GM10847 (cell line): ENCODE results near the gene KCNK5.

Source experiments
- POLR2A ChIP-seq: IDR thresholded peaks from 2 replicates; pipeline ENCODE4 v1.6.1; 2011; ENCODE audit not compliant: insufficient read length; ENCODE audit errors: extremely low read depth

KCNK5 gene

DNA sequence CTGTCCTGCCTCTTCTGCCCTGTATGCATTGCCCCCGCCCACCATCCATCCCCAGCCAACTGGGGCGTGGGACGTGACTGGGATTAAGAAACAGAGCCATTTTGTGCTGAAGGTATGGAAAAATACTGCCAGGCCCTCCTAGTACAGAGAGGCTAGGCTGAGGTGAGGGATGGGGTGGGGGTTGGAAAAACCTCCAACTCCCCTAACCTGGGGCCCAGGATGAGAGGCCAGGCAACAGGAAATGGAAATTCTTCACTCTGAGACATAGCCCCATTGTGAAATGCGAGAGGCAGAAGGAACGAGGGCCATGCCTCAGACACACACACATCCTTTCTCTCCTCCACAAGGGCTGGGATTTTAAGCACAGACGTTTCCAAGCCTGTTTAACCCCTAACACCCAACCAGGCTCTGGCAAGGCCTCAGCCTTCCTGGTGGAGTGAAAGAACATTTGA is 19.9 kb downstream of the KCNK5 start:
- no peak for TF ChIP-seq POLR2A

DNA sequence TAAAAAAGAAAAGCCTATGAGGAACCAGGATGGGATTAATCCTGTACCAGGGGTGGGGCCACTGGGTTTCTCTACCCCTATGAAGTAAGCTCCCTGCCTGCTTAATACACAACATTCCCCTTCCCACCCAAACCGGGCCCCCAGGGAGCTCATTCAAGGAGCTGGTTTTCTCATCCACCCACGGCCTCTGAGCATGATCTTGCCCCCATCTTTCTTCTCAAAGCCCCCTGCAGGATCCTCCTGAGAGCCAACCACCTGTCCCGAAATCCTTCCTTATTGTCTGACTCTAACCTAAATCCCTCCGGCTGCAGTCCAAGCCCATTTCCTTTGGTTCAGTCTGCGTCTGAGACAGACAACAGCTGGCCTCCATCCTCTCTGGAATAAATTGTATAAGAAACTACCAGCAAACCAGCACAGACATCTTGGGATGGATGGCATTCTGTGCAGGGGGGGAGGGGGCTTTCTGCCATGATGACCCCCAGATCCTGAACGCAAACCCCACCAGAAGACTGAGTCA is 21.0 kb downstream of the KCNK5 start:
- TF ChIP-seq POLR2A, result no peak

DNA sequence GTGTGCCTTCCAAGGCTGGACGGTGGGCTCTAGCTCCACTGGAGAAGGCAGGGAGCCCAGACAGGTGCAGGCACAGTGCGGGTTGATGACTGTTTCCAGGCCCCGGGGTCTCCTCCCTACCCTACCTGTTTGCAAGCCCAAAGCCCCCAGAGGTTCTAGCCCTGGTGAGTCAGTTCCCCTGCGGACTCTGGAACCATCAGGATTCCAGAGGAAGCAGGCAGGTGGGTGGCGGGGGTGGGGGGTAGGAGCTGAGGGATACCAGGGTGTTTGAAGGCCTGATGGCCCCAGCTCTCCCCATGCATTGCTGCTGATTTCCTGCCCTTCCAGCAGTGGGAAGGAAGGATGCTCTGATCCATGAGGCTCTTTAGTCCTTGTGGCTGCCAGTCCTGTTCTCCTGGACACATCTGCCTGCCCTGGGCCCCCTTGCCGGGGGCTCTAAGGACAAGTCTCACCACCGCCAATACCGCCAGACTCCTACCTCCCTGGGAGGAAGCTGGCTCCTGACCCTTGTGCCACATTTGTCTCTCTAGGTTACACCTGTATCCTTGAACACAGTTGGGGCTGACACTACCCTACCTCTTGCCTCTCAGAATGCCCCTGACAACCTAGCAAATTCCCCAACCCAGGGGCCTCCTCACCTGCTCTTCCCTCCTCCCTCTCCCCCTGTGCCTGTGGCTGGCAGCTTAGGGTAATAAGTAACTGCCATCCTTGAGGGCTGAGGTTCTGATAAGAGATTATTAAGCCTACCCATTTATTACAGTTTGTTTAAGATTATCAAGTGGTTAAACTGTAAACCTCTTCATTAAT is 21.7 kb downstream of the KCNK5 start:
- TF ChIP-seq POLR2A, result no peak

DNA sequence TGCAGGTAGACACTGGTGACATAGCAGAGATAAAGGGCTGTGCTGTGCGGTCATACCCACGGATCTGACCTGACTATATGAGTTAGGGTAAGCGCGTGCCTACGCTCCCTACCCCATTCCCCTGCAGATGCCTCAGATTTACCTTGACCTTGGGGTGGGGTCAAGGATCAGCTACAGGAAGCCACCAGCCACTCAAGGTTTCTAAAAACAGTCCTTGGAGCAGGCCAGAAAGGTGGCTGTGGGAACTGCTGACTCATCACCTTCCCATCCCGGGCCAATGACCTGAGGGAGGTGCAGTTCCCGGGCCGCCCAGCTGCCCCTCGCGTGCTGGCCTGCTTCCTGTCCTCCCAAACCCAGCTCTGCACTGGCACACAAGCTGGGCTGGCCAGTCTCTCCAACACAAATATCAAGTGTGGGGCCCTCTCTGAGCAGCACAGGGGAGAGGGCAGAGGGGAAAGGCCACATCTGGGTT is 23.0 kb downstream of the KCNK5 start:
- TF ChIP-seq POLR2A, result no peak

DNA sequence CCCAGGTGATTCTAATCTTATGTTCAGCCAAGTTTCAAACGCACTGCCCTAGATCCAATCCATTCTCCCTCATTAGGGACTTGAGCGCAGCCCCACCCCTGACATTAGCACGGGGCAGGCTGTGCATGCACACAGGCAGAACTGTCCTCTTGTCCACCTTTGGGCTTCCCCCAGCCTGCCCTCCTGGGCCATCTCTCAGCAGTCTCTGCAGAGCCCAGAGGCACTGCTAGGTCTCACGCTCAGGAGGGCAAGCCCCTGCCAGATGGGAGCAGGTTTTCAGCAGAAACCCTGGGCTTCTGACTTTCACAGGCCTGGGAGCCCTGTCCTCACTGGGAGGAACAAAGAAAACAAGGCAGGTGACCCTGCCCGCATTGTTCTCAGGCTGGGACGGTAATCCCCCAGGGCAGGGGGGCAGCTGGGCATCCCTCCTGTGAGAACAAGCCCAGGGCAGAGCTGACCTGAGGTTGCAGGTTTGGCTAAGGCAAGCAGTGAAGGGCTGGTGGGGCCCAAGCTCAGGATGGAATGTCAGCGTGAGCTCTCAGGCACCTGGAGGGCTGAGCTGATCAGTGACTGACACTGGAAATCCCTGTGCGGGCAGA is 24.5 kb downstream of the KCNK5 start:
- no peak for TF ChIP-seq POLR2A

DNA sequence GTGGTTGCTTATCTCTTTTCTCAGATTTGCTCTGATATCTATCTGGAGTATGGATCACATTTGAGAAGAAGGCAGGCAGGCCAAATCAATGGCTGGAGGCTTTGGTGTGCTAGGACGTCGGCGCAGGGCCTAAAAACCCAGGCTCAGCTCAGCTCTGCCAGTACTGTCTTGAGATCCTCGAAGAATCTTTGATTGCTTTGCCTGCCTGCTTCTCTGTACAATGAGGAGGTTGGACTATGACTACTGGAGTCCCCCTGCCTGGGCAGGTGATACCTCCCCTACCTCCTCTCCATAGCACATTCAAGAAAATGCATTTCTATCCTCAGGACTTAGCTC is 25.1 kb downstream of the KCNK5 start:
- no peak for TF ChIP-seq POLR2A

DNA sequence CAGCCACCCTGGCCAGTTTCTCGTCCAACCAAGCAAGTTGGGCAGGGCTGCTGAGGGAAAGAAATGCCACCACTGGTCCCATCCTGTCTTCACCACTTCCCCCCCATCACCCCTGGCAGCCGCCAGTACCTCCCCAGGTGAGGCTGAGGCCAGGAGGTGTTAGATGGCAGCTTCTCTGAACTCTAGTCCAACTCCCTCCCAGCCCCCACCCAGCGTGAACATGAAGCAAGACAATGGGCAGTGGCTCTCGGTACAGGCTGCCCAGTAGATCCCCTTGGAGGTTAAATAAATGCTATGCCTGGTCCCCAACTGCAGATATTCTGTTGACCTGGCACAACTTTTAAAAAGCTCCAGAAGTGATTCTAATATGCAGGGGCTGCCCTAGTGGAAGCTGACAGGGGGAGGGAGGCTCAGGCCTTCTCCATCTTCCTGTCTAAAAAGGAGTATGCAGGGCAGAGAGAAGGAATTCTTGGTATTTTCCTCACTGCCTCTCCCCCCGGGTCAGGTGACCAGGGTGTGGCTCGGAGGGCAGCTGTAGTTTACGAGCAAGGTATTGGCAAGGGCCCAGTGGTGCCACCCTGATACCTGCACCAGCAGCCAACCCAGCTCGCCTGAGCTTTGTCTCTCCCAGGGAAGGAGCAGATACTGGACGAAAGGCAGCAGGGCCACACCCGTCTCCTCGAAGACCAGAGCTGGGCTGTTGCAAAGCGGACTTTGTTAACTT is 25.7 kb downstream of the KCNK5 start:
- TF ChIP-seq POLR2A, result no peak

DNA sequence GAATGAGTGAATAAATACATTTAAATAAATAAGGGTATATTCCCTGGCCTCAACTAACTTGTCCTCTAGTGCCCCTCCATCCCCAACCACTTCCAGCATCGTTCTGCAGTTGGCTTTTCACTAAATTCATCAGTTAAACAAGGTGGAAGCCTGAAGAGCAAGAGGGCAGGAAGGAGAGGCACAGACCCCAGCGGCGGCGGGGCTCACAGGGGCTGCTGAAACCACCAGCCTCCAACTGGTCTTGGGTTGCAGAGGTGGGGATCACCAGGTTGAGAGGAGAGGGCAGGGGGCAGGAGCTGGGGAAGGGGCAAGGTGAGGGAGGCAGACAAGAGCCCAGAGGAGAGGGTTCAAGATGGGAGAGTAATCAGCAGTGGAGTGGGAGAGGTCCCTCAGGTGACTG is 27.1 kb downstream of the KCNK5 start:
- no peak for TF ChIP-seq POLR2A

DNA sequence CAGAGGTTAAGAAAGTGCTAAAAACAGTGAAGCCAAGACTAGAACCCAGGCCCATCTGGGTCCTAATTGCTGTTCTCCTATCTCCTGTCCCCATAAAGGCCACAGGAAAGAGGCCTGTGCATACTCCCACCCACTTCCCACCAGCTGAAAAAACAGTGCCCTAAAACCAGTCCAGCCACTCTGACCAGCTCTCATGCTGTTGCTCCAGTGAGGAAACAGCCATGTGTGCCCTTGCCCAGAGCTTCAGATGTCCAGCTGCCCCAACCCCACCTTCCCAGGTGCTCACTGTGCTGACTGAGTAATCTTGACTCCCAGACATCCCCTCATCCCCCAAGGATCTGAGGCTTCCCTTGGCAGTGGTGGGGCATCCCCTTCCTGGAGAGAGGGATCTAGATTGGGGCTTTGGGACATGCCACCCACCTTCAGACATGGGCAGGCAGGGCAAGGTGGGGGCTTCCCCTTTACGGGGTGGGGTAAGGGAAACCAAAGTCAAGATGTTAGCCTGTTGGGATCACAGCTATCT is 28.7 kb downstream of the KCNK5 start:
- no peak for TF ChIP-seq POLR2A

DNA sequence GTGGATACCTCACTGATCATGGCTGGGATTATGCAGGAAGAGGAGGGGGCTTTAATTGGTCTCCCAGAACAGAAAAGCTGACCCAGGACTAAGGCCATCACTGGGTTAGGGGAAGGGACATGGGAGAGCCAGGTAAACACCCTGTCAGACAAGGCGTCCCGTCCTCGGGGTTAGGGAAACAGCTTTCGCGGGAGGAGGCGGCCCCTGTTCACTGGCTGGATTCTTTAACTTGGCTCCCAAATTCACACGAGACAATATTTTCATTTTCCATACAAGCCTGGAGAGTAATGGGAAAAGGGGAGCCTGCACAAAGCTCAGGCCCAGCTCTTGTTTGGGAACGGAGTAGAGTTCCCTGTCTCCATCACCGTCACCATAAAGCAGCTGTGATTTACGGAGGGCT is 29.3 kb downstream of the KCNK5 start:
- TF ChIP-seq POLR2A, result no peak

DNA sequence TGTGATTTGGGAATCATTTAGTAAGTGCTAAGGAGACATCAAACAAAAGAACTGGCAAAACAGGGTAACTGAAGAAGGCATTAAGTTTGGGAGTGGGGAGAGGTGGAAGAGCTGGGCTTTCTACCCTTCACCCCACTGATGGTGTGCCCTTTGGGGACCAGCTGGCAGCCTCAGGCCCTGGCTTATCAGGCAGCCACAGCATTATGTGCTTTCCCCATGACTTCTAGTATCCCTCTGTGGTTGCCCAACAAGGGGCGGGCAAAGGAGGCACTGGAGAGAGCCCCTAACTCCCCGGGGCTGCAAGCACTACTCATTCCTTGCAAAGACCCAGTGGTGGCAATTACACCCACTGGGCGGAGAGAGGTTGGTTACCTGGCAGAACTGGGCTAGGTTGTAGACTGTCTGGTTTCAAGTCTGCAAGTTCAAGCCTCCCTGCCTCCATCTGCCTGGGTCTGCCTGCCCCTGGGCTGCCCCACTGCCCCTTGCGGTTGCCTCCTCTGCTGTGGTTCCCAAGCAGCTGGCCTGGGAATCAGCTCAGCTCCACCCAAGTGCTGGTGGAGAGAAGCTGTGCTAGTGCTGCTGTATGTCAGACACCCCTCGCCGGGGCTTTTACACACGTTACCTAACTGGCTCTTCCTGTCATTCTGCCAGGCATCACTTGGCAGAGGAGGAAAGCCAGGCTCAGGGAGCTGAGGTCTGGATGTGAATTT is 29.9 kb downstream of the KCNK5 start:
- no peak for TF ChIP-seq POLR2A

DNA sequence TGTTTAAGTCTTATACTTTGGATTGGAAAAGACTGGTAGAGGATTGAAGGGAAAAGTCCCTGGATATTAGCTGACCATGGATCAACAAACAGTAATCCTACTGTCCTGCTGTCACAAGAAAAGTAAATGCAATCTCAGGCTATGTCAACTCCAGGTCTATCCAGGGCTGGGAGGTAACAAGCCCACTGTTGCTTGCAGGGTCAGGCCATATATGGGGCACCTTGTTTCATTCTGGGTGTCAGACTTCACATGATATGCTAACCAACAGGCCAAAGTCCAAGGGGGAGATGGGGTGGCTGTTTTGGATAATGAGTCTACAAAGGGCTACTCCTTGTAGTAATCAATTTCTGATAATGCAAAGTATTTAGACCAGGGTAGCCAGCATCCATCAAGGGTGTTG is 30.7 kb downstream of the KCNK5 start:
- no peak for TF ChIP-seq POLR2A

DNA sequence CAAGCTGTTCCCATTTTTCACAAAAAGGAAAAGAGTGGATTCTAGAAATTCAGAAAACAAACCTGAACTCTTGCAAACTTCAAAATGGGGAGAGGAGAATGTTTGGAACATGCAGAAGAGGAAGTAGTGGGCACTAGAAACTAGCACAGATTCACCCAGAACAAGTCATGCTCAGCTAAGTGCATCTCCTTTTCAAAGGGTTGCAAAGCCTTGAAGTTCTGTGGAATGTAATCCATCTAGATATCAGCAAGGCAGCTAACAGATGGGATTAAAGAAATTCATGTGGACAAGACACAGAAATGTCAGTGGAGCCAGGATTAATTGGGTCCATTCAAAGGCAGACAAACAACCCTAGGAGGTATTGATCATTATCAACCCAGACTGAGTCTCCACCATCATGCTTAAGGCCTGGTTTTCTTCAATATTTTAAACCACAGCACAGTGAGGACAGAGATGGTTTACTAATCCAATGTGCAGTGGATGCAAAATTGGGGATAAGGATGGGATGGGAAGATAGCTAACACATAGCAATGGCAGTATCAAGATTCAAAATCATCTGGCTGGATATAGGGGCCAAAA is 31.3 kb downstream of the KCNK5 start:
- no peak for TF ChIP-seq POLR2A

DNA sequence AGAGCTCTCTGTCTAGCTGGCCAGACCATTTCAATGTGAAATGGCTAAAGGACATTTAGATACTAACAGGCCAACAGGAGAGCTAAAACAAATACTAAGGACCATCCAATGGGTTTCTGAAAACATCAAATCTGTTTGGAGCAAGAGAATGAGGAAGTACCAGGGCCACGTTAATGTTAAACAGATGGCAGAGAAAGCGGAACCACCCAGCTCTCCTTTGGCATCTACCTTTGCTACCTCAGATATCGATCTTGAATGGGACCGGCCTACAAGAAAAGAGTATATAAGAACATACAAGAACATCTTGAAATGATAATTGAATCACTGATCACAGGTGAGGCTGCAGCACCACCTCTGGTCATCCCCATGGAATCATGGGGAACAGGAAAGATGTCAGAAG is 31.8 kb downstream of the KCNK5 start:
- TF ChIP-seq POLR2A, result no peak

DNA sequence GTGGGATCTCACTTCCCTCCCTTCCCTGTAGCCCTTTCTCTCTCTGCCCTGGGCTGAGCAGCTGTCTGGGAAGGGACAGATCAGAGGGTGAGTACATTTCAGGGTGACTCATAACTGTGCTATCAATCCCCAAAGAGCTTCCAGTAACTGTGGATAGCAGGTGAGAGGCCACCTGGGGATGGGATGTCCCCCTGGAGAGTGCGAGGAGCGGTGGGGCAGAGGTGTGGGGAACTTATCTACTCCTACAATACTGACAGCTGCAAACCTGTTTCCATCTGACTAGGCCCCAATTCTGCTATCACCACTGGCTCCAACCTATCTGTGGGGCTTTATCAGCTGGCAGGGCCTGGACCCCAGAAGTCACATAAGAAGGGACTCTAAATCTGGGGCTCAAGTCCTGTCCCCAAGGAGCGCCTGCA is 32.6 kb downstream of the KCNK5 start:
- no peak for TF ChIP-seq POLR2A
